Adrenal gland (tissue), 5 donors: ENCODE measurements around the gene C3orf70.

Experiments used
- POLR2A ChIP-seq, 2 donors: fragments of 450-650 bp; IDR thresholded peaks; one replicate each; pipeline ENCODE4 v1.6.1; 2017; ENCODE audit warnings: antibody characterized with exemption in 2 of 2, mild to moderate bottlenecking in 2 of 2, moderate library complexity in 1 of 2
- TF ChIP-seq, protein P1 (sequence below), 6 experiments: fragments of 450-650 bp in 4 of 6; fragments of 200-600 bp in 2 of 6; sonication (generic) in 1 of 6; IDR thresholded peaks; 1 replicate in 5 of 6; 2 replicates in 1 of 6; pipeline versions ENCODE4 v1.5.1 to v1.8.0; 2016 to 2021; ENCODE audit warnings: antibody characterized with exemption in 6 of 6, mild to moderate bottlenecking in 2 of 6, moderate library complexity in 1 of 6
- donor health status: DM: no; HTN: no; CAD: no.

DNA sequence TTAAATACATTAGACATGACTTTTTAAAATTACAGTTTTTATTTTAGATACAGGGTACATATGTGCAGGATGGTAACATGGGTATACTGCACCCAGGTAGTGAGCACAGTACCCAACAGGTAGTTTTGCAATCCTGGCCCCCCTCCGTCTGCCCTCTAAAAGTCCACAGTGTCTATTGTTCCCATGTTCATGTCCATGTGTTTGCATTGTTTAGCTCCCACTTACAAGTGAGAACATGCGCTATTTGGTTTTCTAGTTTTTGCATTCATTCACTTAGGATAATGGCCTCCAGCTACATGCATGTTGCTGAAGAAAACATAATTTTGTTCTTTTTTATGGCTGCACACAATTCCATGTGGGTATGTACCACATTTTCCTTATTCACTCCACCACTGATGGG, 23.8 kb downstream of the C3orf70 start:
- no peak for TF ChIP-seq POLR2A (IDR thresholded peaks at IDR 0.05)
- TF ChIP-seq, protein P1, sequence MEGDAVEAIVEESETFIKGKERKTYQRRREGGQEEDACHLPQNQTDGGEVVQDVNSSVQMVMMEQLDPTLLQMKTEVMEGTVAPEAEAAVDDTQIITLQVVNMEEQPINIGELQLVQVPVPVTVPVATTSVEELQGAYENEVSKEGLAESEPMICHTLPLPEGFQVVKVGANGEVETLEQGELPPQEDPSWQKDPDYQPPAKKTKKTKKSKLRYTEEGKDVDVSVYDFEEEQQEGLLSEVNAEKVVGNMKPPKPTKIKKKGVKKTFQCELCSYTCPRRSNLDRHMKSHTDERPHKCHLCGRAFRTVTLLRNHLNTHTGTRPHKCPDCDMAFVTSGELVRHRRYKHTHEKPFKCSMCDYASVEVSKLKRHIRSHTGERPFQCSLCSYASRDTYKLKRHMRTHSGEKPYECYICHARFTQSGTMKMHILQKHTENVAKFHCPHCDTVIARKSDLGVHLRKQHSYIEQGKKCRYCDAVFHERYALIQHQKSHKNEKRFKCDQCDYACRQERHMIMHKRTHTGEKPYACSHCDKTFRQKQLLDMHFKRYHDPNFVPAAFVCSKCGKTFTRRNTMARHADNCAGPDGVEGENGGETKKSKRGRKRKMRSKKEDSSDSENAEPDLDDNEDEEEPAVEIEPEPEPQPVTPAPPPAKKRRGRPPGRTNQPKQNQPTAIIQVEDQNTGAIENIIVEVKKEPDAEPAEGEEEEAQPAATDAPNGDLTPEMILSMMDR (IDR thresholded peaks at IDR 0.05), result no peak
